Endothelial cell of umbilical vein (primary cell): ENCODE results near the gene MACROD2.

Experiments
- CTCF ChIP-seq, 2 donors: IDR thresholded peaks; 1 replicate in 1 of 2; 2 replicates in 1 of 2; pipeline ENCODE4 v1.5.1; 2011; ENCODE audit warnings: low read length in 2 of 2, mild to moderate bottlenecking in 2 of 2, moderate library complexity in 2 of 2, control low read depth in 1 of 2, inconsistent platforms in 1 of 2, low read depth in 1 of 2; ENCODE audit not compliant: insufficient read depth in 1 of 2; ENCODE audit errors: extremely low read depth in 1 of 2
- EZH2 ChIP-seq: IDR thresholded peaks from 2 replicates; pipeline ENCODE4 v1.6.1; 2012; ENCODE audit warnings: borderline replicate concordance, low read depth, mild to moderate bottlenecking, moderate library complexity, low read length, inconsistent platforms; ENCODE audit not compliant: severe bottlenecking
- FOS ChIP-seq: IDR thresholded peaks from 2 replicates; pipeline ENCODE4 v1.6.1; 2011; ENCODE audit warnings: mild to moderate bottlenecking, low read length, moderate library complexity, borderline replicate concordance; ENCODE audit not compliant: insufficient read depth
- MAX ChIP-seq: IDR thresholded peaks from 2 replicates; pipeline ENCODE4 v1.6.1; 2011; ENCODE audit not compliant: insufficient read depth, insufficient read length
- MYC ChIP-seq: IDR thresholded peaks from one replicate; pipeline ENCODE4 v1.6.1; 2011; ENCODE audit warnings: mild to moderate bottlenecking, low read depth, low read length
- POLR2A ChIP-seq: IDR thresholded peaks from 2 replicates; pipeline ENCODE4 v1.6.1; 2012; ENCODE audit warnings: low read depth, mild to moderate bottlenecking, control low read depth, low read length
- POLR2AphosphoS5 ChIP-seq: IDR thresholded peaks from 2 replicates; pipeline ENCODE4 v1.6.1; 2012; ENCODE audit warnings: low read depth, mild to moderate bottlenecking, control low read depth, low read length, moderate library complexity; ENCODE audit not compliant: insufficient read depth

GRCh38 chr20:14687313-14687712 is 692.0 kb downstream of the MACROD2 start:
- no peak for TF ChIP-seq MYC
- no peak for TF ChIP-seq CTCF (IDR thresholded peaks at IDR 0.05; ENCODE audit: extremely low read depth in 1 of 2, insufficient read depth in 1 of 2, low read depth in 1 of 2, low read length in 2 of 2)
- no peak for TF ChIP-seq POLR2AphosphoS5
- no peak for TF ChIP-seq POLR2A
- TF ChIP-seq EZH2 = no peak
- no peak for TF ChIP-seq FOS
- no peak for TF ChIP-seq MAX
